Medulla oblongata (tissue), 1 donor: ENCODE results near the gene B4GALNT3.

ENCODE experiments used
- DNase-seq: peaks from one replicate; pipeline ENCODE4 v3.0.0-alpha.2; 2015; ENCODE audit errors: extremely low spot score

B4GALNT3 gene

DNA sequence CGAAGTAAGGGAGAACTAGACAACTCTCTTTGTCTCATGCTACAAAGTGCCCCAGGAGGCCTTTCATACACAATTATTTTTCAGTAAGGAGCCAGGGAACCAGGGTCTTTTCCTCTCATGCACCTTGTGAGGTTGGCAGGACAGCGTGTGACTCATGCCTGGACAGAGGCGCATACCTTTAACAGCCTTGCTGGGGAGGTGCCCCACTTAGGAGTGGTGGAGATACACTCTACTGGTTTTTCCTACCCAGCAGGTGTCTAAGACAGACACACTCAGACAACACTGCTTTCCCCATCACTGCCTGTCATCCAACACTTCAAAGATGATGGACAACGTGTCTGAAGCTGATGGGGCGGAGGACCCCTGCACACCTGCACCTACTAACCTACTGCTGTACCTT, 49.1 kb downstream of the B4GALNT3 start:
- no peak for DNase-seq

DNA sequence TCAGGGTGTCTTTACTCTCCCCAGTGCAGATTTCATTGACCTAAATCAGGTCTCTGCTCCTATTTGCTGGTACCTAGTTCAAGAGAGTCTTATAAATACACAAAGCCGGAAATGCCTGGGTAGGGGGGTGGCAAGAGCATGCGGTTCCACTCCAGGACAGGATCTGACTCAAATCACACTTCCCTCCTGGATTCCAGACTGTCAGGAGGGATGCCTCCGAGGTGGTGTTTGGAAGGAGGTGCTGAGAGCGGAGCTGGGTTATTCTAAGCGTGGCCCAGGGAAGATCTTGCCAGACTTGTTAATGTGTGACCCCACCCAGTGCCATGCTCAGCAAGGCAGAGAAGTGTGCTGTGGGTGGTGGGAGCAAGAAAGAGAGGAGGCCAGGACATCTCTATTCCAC, 49.8 kb downstream of the B4GALNT3 start:
- DNase-seq: no peak

DNA sequence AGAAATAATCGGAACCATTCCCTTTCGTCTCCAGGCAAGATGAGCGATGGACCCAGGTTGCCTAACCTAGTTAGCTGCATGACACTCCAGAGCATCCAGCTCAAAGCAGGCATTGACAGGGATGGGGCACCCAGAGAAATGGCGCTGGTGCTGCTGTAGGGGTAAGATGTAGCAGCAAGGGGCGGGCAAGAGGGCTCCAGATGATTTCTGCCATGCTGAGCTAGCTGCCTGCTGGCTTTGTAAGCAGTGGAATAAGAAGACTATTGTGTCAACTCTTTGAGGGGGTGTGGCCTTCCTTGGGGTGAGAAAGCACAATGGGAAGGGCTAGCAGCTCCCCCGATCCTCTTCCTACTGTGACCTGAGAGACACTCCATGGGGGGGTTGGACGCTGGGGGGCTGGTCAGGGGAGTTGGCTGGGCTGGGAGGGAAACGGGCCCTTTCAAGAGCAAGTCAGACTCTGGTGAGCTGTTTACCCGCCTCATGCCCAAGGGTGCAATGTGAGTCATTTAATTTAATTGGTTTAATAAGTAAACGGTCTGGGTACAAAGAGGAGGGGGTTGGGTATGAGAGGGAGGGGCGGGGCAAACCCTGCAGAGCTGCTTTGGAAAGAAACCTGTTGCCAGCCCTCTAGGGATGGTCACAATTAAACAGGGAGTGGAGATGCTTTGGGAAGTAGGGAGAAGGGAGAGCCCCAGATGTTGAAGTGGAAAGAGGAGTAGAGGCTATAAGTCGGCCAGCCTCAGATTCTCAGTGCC, 50.5 kb downstream of the B4GALNT3 start:
- DNase-seq: peak; percentile 66

DNA sequence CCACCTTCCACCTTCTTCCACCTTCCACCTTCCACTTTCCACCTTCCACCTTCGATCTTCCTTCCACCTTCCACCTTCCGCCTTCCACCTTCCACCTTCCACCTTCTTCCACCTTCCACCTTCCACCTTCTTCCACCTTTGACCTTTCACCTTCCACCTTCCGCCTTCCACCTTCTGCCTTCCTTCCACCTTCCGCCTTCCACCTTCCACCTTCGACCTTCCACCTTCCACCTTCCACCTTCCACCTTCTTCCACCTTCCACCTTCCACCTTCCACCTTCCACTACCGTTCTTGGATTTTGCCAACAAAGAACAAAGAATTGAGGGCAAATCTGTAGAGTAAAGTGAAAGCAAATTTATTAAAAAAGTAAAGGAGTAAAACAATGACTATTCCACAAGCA, 53.2 kb downstream of the B4GALNT3 start:
- DNase-seq: no peak

DNA sequence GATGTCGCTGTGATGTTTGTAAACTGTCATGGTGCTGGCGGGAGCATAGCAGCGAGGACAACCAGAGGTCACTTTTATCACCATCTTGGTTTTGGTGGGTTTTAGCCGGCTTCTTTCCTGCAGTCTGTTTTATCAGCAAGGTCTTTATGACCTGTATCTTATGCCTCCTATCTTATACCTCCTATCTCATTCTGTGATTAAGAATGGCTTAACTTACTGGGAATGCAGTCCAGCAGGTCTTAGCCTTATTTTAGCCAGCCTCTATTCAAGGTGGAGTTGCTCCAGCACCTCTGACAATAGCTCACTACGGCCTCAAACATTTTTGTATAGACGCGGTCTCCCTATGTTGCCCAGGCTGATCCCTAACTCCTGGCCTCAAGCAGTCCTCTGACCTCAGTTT, 53.7 kb downstream of the B4GALNT3 start:
- no peak for DNase-seq

DNA sequence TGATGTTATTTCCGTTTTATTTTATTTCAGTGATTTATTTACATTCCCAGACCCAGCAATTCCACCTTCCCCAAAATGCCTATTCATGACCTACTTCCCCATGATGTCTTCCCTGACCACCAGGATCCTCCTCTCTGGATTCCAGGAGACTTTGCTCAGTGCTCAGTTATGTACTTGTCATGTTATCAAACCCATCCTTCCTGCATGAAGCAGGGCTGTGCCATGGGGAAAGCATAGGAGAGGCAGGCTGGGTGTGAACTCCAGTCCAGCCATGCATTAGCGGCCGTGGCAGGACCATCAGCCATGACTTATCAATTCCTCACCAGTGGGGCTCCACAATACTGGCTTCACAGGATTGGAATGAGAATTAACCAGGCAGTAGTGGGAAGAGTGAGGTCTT, 57.8 kb downstream of the B4GALNT3 start:
- no peak for DNase-seq

DNA sequence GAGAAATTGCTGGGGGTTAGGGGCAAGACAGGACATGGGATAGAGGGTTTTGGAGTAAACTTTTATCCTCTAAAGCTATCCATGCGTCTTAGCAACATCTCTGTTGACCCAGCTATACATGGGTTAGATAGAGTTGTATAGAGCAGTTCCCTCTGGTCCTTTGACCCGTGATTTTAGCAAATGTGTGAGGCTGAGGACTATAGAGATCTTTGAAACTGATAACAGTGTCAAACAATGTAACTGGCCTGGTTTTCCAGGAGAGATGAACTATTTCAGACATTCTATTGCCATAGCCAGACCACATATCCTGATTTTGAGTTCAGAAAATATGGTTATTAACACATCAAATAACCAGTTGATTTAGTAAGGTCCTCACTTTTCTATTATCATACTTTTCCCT, 60.4 kb downstream of the B4GALNT3 start:
- no peak for DNase-seq

DNA sequence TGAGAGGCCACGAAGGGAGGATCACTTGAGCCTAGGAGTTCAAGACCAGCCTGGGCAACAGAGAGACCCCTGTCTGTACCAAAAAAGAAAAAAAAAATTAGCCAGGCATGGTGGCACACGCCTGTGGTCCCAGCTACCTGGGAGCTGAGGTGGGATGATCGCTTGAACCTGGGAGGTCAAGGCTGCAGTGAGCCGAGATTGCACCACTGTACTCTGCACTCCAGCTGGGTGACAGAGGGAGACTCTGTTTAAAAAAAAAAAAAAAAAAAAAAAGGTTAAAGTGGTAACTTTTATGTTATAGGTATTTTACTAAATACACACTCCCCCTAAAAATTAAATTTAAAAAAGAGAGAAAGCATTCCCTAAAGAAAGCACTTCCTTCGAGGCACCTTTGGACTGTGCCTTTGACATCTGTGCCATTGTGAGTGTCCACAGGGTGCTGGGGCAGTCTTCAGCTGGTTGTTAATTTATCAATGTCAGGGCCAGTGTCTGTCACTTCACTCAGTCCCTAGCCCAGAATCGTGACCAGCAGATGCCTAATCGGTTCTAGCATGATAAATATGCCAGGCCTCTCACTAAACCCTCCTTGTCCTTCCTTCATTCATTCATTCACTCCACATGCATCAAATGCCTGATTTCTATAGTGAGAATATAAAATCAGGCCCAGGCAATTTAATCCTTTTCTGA, 63.1 kb downstream of the B4GALNT3 start:
- no peak for DNase-seq

DNA sequence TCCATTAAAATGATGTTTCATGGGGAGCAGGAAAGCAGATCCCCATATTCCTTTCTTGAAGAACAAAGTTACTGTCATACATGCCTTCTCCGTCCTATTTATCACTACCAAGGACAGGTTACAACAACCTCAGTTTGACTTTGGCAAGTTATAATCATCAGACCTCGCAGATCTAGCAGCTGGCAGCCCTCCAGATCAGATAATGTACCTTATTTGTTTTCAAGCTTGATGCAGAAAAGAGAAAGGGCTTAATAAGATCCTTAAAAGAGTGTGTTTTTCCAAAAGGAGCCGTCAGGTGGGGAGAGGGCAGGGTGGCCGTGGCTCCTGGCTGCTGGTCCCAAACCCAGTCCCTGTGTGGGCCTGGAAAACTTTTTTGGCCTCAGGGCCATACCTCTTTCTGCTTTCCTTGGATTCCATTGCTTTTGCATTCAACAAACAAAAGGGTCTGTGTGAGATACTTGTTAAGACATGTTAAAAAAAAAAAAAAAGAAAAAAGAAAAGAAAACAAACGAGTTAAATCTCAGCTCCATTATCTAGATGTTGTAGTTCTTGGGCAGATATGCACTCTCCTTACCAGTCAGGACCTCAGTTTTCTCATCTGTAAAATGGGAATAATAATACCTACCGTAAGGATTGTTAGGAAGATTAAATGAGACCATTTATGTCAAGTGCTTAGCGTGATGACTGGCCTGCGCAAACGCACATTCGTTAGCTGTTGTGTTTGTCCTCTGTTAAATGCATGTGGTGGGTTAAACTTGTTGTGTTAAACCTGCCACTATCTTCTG, 64.6 kb downstream of the B4GALNT3 start:
- no peak for DNase-seq

DNA sequence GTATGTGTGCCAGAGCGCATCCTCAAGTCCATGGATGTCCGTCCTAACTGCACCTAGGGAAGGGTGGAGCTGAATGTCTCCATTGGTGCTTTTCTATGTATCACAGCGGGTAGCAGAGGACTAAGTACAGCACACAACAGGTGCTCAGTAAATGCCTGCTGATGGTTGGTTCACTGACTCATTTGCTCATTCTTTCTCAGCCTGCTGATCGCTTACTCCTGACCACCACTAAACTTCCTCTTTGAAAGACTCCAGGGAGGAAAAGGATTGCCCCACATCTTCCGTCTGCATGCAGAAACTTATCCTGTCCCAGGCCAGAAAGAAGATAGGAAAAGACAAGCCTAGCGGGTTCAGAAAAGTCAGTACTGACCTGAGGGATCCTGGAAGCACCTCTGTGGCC, 66.3 kb downstream of the B4GALNT3 start:
- no peak for DNase-seq

DNA sequence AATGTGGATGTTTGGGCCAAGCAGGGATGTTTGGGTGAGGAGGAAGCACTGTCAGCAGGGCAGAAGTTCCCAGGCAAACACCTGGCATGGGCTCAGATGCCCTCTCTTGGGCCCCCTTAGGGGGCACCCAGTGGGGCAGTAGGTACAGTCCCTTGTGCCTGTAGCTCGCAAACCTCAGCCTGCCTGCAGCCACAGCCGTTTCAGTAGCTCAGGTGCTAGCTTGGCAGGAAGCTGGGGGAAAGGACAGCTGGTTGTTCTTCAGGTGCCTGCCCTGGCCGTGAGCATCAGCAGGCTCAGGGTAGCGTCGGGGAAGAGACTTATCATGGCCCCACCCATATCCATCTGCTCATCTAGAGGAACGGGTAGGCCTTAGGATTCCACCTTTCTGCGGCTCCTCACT, 67.5 kb downstream of the B4GALNT3 start:
- no peak for DNase-seq

DNA sequence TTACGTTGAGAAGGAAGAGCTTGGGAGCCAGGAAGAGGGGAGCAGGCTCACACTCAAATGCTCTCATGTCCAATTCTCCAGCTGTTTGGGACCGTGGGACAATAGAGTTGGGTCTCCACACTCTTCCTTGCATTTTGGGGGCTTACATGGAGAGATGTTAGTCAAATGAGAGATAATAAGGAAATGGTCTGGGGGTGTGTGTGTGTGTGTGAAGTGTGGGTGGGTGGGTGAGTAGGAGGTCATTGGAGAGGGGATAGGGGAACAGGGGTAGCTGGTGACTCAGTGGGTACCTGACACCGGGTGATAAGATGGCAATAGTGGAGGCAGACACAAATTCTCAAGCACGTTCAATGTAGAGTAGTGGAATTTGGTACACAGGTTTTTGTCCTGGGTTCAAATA, 68.0 kb downstream of the B4GALNT3 start:
- no peak for DNase-seq

DNA sequence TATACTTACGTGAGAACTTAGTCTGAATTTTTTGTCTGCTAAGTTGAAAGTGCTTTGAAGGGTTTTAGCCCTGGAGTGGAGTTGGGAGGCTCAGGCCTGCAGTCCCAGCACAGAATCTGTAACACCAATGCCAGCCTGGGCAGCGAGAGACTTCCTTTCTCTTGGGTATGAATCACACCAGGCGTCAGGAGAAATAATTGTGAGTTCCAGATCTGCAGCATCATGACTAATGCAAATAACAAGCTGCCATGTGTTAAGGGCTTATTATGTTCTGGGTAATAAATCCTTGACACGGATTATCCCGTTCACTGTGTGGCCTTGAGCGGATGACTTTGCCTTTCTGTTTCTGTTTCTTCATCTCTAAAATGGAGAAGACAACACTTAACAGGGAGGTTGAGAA, 70.6 kb downstream of the B4GALNT3 start:
- DNase-seq: no peak

DNA sequence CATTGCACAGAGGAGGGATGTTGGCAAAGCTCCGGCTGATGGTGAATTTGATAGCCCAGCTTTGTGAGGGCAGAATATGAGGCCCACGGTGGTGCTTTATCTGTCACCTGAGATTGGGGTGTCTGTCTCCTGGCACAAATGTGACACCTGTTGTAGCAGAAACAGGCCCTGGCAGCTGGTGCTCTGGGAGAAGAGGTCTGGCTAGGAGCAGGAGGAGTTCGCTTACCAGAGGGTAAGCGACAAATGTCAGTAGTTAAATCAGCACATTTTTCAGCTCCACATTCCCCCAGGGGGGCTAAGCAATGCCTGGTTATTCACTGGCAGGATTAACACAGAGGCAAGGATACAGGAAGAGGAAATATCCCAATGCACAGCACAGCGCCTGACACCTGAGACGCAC, 71.1 kb downstream of the B4GALNT3 start:
- DNase-seq: no peak

DNA sequence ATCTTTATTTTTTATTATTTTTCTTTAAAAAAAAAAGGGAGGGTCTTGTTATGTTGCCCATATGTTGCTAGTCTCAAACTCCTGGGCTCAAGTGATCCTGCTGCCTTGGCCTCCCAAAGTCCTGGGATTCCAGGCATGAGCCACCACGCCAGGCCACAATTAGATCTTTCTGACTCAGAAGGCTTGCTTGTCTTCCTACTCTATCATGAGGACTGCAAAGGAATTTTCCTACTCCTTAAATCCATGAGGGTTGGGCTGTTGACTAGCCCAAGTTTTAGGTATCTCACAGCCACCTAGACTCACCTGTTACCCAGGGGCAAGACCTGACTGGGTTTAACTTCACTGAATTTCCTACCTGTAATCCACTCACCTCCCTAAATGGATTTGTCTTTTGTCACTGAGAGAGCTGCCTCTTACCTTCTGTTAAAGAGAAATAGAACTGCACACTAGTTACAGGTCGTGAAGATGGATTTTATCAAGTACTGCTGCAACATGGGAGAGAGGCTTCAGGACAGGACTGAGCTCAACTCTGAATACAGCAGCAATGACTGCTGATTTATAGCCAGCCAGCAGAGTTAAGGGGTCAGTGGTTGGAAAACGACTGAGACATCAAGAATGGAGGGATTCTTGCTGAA, 72.3 kb downstream of the B4GALNT3 start:
- no peak for DNase-seq

DNA sequence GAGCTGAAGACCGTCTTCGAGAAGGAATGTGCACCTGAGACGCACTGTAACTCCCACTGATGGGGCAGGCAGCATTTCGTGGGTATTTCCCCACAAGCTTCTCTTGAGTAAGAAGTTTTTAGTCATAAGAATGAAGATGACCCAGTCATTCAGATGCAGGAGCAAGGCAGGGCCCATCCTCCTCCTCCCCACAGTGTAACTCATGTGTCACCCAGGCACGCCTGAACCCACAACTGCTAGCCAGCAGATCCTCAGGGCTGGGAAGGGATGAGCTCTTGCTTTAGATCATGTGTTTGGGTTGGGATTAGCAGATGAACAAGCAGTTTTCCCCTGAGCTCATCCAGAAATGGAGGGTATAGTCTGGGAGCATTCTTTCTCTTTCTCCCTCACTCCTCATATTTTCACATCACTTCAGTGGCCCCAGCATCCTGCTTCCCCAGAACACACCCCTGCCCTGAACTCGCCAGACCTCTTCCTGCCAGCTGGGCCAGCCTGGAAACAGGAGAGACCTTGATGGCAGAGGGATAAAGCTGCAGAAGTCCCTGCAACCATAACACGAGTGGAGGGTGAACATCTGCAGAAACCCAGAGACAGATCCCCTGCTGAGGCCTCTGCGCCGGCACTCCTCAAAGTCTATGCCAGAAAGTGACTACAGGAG, 73.3 kb downstream of the B4GALNT3 start:
- no peak for DNase-seq

DNA sequence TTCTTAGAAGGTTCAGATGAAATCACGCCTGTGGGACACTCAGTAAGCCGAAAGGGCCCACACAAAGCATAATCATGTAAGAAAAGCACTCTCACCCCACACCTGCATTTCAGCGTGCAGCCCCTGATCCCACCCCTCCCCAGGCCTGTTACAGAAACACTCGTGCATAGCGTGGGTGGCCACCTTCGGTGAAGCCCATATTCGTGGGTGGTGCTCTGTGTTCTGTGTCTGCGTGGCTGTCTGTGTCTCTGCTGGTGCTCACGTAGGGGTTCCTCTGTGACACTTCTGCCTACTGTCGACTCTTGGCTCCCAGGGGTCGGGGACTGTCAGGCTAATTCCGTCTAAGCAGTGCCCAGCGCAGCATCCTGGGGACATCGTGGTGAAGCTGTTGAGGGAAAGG, 74.0 kb downstream of the B4GALNT3 start:
- DNase-seq: no peak

DNA sequence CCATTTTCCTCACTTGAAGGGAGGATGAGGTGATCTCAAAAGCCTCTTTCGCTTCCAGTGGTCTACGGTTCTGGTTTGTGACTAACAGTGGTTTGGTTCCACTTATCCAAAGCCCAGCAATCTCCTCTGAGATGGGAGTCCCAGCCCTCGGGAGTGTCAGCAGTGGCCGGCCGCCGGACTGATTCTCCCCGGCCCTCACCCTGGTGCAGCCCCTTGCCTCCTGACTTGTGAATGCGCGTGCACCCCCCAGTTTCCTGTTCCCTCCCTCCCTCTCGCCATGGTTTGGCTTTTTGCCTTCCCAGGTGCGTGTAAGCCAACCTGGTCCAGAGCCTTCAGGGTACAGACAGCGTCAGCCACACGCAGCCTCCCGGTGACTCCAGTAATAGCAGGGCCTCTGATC, 74.5 kb downstream of the B4GALNT3 start:
- DNase-seq: no peak

DNA sequence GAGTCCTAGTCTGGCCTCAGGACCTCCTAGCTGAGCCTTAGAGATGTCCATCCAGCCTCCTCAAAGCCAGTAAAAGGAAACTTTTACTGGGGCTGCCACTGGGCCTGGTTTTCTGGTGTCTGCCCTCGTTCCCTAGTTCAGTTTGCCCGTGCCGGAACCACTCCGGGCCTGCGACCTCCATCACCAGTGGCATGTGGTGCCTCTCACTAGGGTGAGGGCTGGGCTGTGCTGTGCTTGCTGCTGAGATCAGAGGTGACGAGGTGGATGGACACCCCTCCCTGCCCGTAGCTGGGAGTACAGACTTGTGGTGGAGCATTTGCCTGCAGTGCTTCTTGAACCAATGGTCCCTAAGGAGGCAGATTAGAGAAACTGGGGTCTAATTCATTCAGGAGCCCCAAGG, 75.7 kb downstream of the B4GALNT3 start:
- no peak for DNase-seq

DNA sequence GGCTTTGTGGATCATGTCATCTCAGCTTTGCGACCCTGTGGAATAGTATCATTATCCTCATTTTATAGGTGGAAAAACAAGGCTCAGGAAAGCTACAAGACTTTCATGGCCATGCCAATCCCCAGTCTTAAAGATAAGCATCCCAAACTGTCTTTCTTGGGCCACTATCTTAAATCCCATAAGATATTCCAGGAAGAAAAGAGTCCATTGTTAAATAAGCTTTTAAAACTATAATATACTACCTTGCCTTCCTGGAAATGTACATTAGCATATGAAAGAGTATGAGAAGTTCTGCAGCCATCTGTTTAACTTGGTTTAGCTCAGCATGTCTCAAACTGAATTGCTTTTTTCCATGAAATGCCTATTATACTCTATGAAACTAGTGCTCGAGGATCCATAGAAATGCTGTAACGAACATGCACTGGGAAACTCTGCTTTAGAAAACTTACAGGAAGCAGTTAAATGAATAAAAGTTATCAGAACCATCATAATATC, 77.1 kb downstream of the B4GALNT3 start:
- no peak for DNase-seq

DNA sequence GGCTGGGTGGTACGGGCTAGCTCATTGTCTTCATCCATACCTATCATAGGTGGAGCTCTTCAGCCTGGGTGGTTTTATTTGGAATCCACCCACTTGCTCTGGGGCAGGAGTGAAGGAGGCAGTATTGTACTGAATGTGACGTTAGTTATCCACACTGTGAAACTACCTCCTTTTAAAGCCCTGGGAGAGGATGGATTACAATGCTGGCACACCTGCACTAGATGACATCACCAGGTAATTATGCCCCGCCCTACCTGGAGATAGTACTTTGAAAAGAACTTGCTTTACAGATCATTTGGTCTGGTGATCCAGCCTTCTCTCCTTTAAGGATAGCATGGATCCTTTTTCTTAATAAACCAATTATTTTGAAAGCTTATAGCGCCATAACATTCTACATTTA, 78.0 kb downstream of the B4GALNT3 start:
- DNase-seq: no peak
